Fibroblast of lung (primary cell): ENCODE results near the gene CDH4. TPM values are rescaled to one million over a fixed set of nuclear protein-coding genes. Genes with fewer than 3 reads are reported as not detected.

Source experiments
- DNase-seq, 2 donors: peaks; one replicate each; pipeline versions ENCODE4 v3.0.0 to v3.0.0-alpha.2; 2010; ENCODE audit warnings: low read depth in 2 of 2
- H2AFZ ChIP-seq: 2 replicates; pipeline ENCODE4 v1.5.1; 2012; ENCODE audit warnings: low read length, control low read depth, inconsistent platforms
- H3K27ac ChIP-seq: 2 replicates; pipeline ENCODE4 v1.5.1; 2011; ENCODE audit warnings: low read length, control low read depth; ENCODE audit not compliant: insufficient read depth
- H3K27me3 ChIP-seq: 2 replicates; pipeline ENCODE4 v1.5.1; 2011; ENCODE audit warnings: mild to moderate bottlenecking, low read length; ENCODE audit not compliant: control insufficient read depth, insufficient read depth
- H3K36me3 ChIP-seq: 2 replicates; pipeline ENCODE4 v1.5.1; 2011; ENCODE audit warnings: low read length; ENCODE audit not compliant: control insufficient read depth, insufficient read depth
- H3K4me1 ChIP-seq: 2 replicates; pipeline ENCODE4 v1.5.1; 2011; ENCODE audit warnings: low read length; ENCODE audit not compliant: control insufficient read depth, insufficient read depth; ENCODE audit errors: extremely low read depth
- H3K4me2 ChIP-seq: 2 replicates; pipeline ENCODE4 v1.5.1; 2011; ENCODE audit warnings: low read length, control low read depth; ENCODE audit not compliant: insufficient read depth; ENCODE audit errors: extremely low read depth
- H3K4me3 ChIP-seq, 4 experiments: fragments of 200-600 bp in 1 of 4; sonication (generic) in 1 of 4; replicated peaks in 1 of 4; 2 replicates each; pipeline ENCODE4 v1.5.1; 2011 to 2016; ENCODE audit warnings: low read length in 4 of 4, low read depth in 3 of 4, mild to moderate bottlenecking in 3 of 4, control low read depth in 2 of 4, inconsistent platforms in 1 of 4, mixed read lengths in 1 of 4; ENCODE audit not compliant: insufficient read depth in 1 of 4; ENCODE audit errors: control extremely low read depth in 1 of 4
- H3K79me2 ChIP-seq: 2 replicates; pipeline ENCODE4 v1.5.1; 2012; ENCODE audit warnings: mild to moderate bottlenecking, low read length, inconsistent platforms; ENCODE audit not compliant: control insufficient read depth, insufficient read depth
- H3K9ac ChIP-seq: 2 replicates; pipeline ENCODE4 v1.5.1; 2011; ENCODE audit warnings: mild to moderate bottlenecking, low read length, control low read depth; ENCODE audit not compliant: insufficient read depth
- H3K9me3 ChIP-seq: 2 replicates; pipeline ENCODE4 v1.5.1; 2012; ENCODE audit warnings: low read depth, low read length; ENCODE audit not compliant: control insufficient read depth, insufficient read depth
- H4K20me1 ChIP-seq: 2 replicates; pipeline ENCODE4 v1.5.1; 2011; ENCODE audit warnings: low read length; ENCODE audit not compliant: control insufficient read depth, insufficient read depth; ENCODE audit errors: extremely low read depth
- CTCF ChIP-seq, 2 donors: IDR thresholded peaks in 1 of 2; conservative IDR thresholded peaks in 1 of 2; 1 replicate in 1 of 2; 2 replicates in 1 of 2; pipeline ENCODE4 v1.5.1; 2011 to 2012; ENCODE audit warnings: low read length in 2 of 2, control low read depth in 1 of 2, inconsistent platforms in 1 of 2, low read depth in 1 of 2, mild to moderate bottlenecking in 1 of 2
- EZH2 ChIP-seq: IDR thresholded peaks from 2 replicates; pipeline ENCODE4 v1.5.1; 2012; ENCODE audit warnings: low read length, control low read depth, mild to moderate bottlenecking; ENCODE audit errors: missing control alignments
- polyA plus RNA-seq, 2 donors: library from polyadenylated mRNA; depleted of rRNA in 1 of 2; stranded (reverse) in 1 of 2; unstranded in 1 of 2; fragments of >200 nt; gene quantifications; 2 replicates each; pipeline ENCODE4 v1.2.1, GENCODE V29; 2011 to 2012; ENCODE audit warnings: missing spikeins in 1 of 2
- total RNA-seq: library from RNA; depleted of rRNA; stranded (reverse); fragments of >200 nt; gene quantifications from 2 replicates; pipeline ENCODE4 v1.2.1, GENCODE V29; 2014

The CDH4 gene
- total and polyA plus RNA-seq, 2 donors (not counting 1 experiment from before 2014, with no cell fraction given): 4.8 to 6.8 TPM

DNA sequence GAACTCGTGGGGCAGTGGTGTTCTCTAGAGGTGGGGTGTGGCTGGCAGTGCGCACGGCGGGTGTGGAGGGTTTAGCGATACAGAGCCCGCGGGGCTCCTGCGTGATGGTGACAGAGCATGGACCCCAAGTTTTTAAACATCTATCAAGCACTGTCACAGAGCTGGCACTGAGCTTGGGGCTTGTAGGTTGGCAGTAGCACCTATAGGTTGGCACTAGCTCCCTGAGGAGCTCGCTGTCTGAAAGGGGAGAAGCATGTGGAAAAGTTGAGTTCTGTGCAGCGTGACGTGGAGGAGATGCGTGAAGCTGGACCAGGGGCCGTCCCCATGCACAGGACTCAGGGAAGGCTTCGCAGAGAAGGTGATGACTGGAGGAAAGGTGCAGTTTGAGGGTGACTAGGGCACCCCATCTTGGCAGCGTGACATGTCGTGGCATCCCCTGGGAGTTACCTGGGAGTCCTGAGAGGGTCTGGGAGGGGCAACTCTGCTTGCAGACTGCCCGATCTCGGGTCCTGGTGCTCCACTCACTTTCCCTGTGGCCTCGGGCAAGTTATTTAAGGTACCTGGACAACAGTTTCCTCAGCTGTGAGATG lies 122.0 kb downstream of the CDH4 start:
- H3K27ac ChIP-seq: no peak overlapping the region
- DNase-seq: no peak
- no peaks in the 10 kb centered on the region for H3K27me3 ChIP-seq
- no peak overlapping the region for H3K4me2 ChIP-seq
- TF ChIP-seq CTCF (conservative IDR thresholded peaks at IDR 0.05 in 1 of 2, IDR thresholded peaks at IDR 0.05 in 1 of 2; ENCODE audit: low read depth in 1 of 2, low read length in 2 of 2) (no peak), EZH2 (no peak)
- H3K79me2 ChIP-seq: peaks cover 2% of the 10 kb centered on the region
- H3K4me3 ChIP-seq: no peak overlapping the region
- H2AFZ ChIP-seq: no peak overlapping the region
- no peaks in the 10 kb centered on the region for H3K36me3 ChIP-seq
- H3K9me3 ChIP-seq: no peaks in the 10 kb centered on the region
- H4K20me1 ChIP-seq: no peaks in the 10 kb centered on the region
- H3K9ac ChIP-seq: no peak overlapping the region
- H3K4me1 ChIP-seq: no peaks in the 10 kb centered on the region

GRCh38 chr20:61376541-61377240 lies 124.6 kb downstream of the CDH4 start:
- Histone ChIP-seq H3K4me2 (no peak overlapping the region), H2AFZ (no peak overlapping the region), H3K36me3 (no peaks in the 10 kb centered on the region), H3K4me1 (no peaks in the 10 kb centered on the region), H3K4me3 (no peak overlapping the region), H3K9me3 (no peaks in the 10 kb centered on the region), H4K20me1 (no peaks in the 10 kb centered on the region), H3K27me3 (no peaks in the 10 kb centered on the region), H3K79me2 (peaks cover 2% of the 10 kb centered on the region), H3K27ac (no peak overlapping the region), H3K9ac (no peak overlapping the region)
- TF ChIP-seq CTCF (conservative IDR thresholded peaks at IDR 0.05 in 1 of 2, IDR thresholded peaks at IDR 0.05 in 1 of 2; ENCODE audit: low read depth in 1 of 2, low read length in 2 of 2) (no peak), EZH2 (no peak)
- no peak for DNase-seq

GRCh38 chr20:61378694-61379355 lies 126.8 kb downstream of the CDH4 start:
- Histone ChIP-seq H3K4me2 (no peak overlapping the region), H4K20me1 (no peaks in the 10 kb centered on the region), H3K4me3 (no peak overlapping the region), H3K27me3 (no peaks in the 10 kb centered on the region), H3K9ac (no peak overlapping the region), H3K36me3 (no peaks in the 10 kb centered on the region), H3K4me1 (no peaks in the 10 kb centered on the region), H3K9me3 (no peaks in the 10 kb centered on the region), H3K79me2 (peaks cover 2% of the 10 kb centered on the region), H2AFZ (no peak overlapping the region), H3K27ac (no peak overlapping the region)
- DNase-seq: no peak
- TF ChIP-seq CTCF (conservative IDR thresholded peaks at IDR 0.05 in 1 of 2, IDR thresholded peaks at IDR 0.05 in 1 of 2; ENCODE audit: low read depth in 1 of 2, low read length in 2 of 2): no peak
- no peak for TF ChIP-seq EZH2
